Mesodermal cell (in vitro differentiated cells): ENCODE results near the gene TPBG.

Source experiments
- H3K27ac ChIP-seq: 2 replicates; pipeline ENCODE4 v1.7.0; 2013; ENCODE audit warnings: mild to moderate bottlenecking, low read depth, low read length, moderate library complexity; ENCODE audit not compliant: severe bottlenecking
- H3K36me3 ChIP-seq: 2 replicates; pipeline ENCODE4 v1.7.1; 2013; ENCODE audit warnings: mild to moderate bottlenecking, low read length, moderate library complexity; ENCODE audit not compliant: control insufficient read depth, insufficient read depth
- H3K4me1 ChIP-seq: one replicate; pipeline ENCODE4 v1.7.1; 2013; ENCODE audit warnings: mild to moderate bottlenecking, low read length; ENCODE audit not compliant: insufficient read depth, control insufficient read depth, poor library complexity, severe bottlenecking
- H3K4me3 ChIP-seq: 2 replicates; pipeline ENCODE4 v1.7.0; 2013; ENCODE audit warnings: low read length, control low read depth, mild to moderate bottlenecking; ENCODE audit not compliant: insufficient read depth, poor library complexity, severe bottlenecking; ENCODE audit errors: extremely low read depth
- H3K9me3 ChIP-seq: 2 replicates; pipeline ENCODE4 v1.7.1; 2013; ENCODE audit warnings: mild to moderate bottlenecking, low read length, moderate library complexity; ENCODE audit not compliant: control insufficient read depth
- WGBS, 2 experiments: methylation state at CpG; one replicate each; pipeline ENCODE4 v1.1.5; 2013; ENCODE audit warnings: missing lambda C conversion rate in 2 of 2; ENCODE audit not compliant: insufficient coverage in 2 of 2; 5-methylcytosine and 5-hydroxymethylcytosine counted together

The TPBG gene

DNA sequence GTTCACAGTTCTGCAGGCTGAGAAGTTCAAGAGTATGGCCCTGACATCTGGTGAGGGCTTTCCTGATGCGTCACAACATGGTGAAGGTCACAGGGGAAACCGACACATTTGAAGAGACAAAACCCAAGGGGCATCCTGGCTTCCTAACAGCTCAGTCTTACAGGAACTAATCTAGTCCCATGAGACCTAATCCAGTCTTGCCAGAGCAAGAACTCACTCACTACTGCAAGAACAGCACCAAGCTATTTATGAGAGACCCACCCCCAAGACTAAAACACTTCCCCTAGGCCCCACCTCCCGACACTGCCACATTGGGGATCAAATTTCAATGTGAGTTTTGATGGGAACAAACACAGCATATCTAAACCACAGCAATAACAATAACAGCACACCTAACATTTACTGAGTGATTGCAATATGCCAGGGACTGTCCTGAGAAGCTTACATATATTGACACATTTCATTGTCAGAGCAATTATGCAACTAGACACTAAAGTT is 46.6 kb downstream of the TPBG start:
- Histone ChIP-seq H3K9me3 (no peaks in the 10 kb centered on the region), H3K4me3 (no peak overlapping the region), H3K27ac (no peak overlapping the region), H3K4me1 (peaks cover 5% of the 10 kb centered on the region), H3K36me3 (no peaks in the 10 kb centered on the region)
- WGBS, 2 experiments, result 94 to 100% methylated on average over 1 to 3 of the region's 3 CpGs

DNA sequence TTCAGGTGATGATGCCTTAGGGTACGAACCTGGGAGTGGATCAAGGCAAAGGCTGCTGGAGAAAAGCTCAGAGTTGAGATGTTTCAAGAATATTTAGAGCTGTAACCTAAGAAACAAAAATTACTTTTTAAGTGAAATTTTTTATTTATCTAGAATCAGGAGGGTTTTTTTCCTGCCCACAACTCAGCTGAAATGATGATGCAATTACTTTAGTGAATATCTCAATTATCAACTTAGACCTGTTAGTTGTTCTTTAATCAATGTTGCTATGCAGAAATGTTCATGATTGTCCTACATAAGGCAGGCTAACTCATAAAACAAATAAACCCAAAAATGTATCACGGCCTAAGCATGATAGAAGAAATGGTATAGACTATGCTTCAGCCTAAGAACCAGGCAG is 50.3 kb downstream of the TPBG start:
- Histone ChIP-seq H3K4me3 (no peak overlapping the region), H3K36me3 (no peaks in the 10 kb centered on the region)
- 83 to 100% methylated on average over 1 of the region's 2 CpGs for WGBS, 2 experiments

DNA sequence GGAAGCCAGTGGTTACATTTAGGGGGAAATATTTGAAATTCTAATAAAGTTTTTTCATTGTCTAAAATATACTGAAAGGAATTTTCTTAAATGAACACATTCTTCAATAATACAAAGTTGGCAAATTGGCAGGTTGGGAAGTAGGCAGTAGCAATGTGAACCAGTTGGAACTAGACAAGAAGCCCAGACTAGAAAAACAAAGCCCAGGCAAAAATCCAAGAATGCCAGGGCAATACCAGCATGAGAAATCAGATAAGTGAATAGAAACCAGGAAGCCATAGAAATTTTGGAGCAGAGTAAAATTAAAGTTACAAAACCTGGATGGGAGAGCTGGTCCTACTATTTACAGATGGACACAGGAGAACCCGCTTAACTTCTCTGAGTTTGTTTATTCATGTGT is 52.2 kb downstream of the TPBG start:
- Histone ChIP-seq H3K36me3 (no peaks in the 10 kb centered on the region), H3K4me3 (no peak overlapping the region), H3K27ac (no peak overlapping the region), H3K4me1 (no peaks in the 10 kb centered on the region), H3K9me3 (no peaks in the 10 kb centered on the region)
- WGBS, 2 experiments, result no CpG with 5 or more reads among the region's 1 CpG

More for the DNA sequence above, 50.3 kb downstream of the TPBG start:
- Histone ChIP-seq H3K9me3 (no peaks in the 10 kb centered on the region), H3K4me1 (no peaks in the 10 kb centered on the region), H3K27ac (no peak overlapping the region)

DNA sequence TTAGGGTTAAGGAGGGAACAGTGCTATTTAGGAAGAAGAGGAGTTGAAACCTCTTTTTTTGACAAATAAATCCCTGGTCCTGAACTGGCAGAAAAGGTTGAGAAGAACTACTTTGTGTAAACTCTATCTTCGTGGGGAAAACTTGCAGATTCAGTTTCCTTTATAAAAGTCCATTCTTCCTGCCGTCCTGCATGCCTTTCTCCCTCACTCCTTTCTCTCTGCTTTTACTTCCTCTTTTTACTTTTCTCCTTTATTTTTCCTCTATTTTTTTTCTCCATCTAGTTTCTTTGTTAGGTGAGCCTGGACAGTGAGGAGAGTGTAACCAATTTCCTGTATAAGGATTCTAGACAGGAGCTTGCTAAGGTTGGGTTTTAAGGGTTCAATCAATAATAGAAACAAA is 52.7 kb downstream of the TPBG start:
- Histone ChIP-seq H3K4me1 (no peaks in the 10 kb centered on the region), H3K36me3 (no peaks in the 10 kb centered on the region), H3K4me3 (no peak overlapping the region), H3K9me3 (no peaks in the 10 kb centered on the region), H3K27ac (no peak overlapping the region)
- 87% methylated on average over 2 of the region's 2 CpGs; no CpG with 5 or more reads in 1 of the 2 experiments for WGBS, 2 experiments
